Hepatocyte (in vitro differentiated cells): Measurements from ENCODE around the gene CECR2.

Experiments used
- CTCF ChIP-seq: fragments of 200-600 bp; sonication (generic); IDR thresholded peaks from 2 replicates; pipeline ENCODE4 v1.5.1; 2016; ENCODE audit warnings: antibody characterized with exemption, mild to moderate bottlenecking; ENCODE audit not compliant: poor library complexity
- EZH2 ChIP-seq: fragments of 200-600 bp; sonication (generic); IDR thresholded peaks from 2 replicates; pipeline ENCODE4 v1.6.1; 2016; ENCODE audit warnings: antibody characterized with exemption, mild to moderate bottlenecking, borderline replicate concordance
- EZH2phosphoT487 ChIP-seq: fragments of 200-600 bp; sonication (generic); IDR thresholded peaks from one replicate; pipeline ENCODE4 v1.6.1; 2018; ENCODE audit warnings: antibody characterized with exemption, mild to moderate bottlenecking, low read depth, moderate library complexity; ENCODE audit not compliant: unreplicated experiment, severe bottlenecking

- no peak for TF ChIP-seq EZH2phosphoT487
- TF ChIP-seq CTCF: no peak
- TF ChIP-seq EZH2: no peak
Observed at GRCh38 chr22:17434856-17435255, 65.6 kb downstream of the CECR2 start.
